ENCODE data around the gene CCDC78.

DNA sequence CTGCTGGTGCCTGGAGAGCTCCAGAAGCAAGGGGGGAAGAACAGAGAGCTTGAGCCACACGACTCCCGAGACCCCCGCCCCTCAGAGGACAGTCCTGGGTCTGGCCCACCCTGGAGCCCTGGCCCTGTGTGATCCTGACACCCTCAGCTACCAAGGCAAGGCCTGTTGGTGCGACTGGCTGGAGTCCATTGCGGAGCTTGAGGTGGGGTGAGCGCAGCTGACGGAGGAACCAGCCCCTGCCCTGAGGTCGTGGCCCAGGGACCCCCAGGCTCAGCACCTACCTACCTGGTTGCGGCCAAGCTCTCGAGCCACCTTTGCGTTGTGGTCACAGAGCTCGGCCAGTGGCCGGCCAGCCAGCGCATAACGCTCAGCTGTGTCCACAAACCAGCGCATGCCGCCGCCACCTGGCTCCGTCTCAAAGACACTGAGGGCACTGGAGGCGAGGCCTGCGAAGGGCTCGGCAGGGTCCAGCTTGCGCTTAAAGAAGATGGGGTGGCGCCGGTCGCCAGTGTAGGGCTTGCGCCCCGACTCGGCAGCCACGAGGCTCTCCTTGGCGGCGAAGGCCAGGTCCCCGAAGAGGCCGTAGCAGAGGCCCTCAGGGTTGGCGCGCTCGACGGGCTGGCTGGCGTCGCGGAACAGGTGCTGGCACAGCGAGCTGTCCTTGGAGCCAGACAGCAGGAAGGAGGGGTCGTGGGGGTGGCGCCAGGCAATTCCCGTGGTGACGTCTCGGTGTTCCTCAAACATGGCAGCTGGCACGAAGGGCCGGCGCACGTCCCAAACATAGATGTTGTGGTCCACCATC lies 39.6 kb downstream of the CCDC78 start:
- TF ChIP-seq POLR2A (IDR thresholded peaks at IDR 0.05; ENCODE audit: low read length) (no peak), GATA1 (IDR thresholded peaks at IDR 0.05; ENCODE audit: low read depth, low read length) (no peak)
